ENCODE measurements around the gene FEM1C. TPM values are rescaled to one million over a fixed set of nuclear protein-coding genes. Genes with fewer than 3 reads are reported as not detected.

FEM1C gene
- total RNA-seq, 2 experiments from 2014 or later, result 15.8 to 15.9 TPM

DNA sequence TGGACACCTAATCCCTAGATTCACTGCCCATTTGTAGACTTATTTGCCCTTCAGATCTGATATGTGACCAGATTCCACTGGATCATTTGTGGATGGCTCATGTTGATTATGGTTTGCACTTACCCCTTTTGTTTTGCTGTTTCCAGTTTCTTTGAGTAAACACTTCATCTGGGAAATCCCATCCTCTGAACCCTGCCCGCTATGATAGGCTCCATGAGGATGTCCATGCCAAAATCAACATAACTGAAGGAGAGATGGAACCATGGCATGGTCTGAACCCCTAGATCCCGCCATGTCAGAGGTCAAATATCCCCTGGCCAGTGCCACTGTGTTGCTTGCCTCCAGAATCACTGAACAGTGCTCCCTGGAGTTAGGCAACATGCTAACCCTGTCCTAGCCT is 11.7 kb upstream of the FEM1C start:
- H3K4me3 Mint-ChIP-seq, result no peak overlapping the region
- no peaks in the 10 kb centered on the region for H3K36me3 Mint-ChIP-seq (ENCODE audit: low read depth)
- ChIA-PET CTCF (no interaction called here), POLR2A (no interaction called here)
- ATAC-seq (no peak), DNase-seq (no peak)
- no peaks in the 10 kb centered on the region for H3K9me3 Mint-ChIP-seq (ENCODE audit: low read depth)
- H3K27ac Mint-ChIP-seq, result no peak overlapping the region
- peaks cover 3% of the 10 kb centered on the region for H3K27me3 Mint-ChIP-seq
- peaks cover 14% of the 10 kb centered on the region for H3K4me1 Mint-ChIP-seq
- intact Hi-C loops (cut with DNase I, micrococcal nuclease), result no loop called here

DNA sequence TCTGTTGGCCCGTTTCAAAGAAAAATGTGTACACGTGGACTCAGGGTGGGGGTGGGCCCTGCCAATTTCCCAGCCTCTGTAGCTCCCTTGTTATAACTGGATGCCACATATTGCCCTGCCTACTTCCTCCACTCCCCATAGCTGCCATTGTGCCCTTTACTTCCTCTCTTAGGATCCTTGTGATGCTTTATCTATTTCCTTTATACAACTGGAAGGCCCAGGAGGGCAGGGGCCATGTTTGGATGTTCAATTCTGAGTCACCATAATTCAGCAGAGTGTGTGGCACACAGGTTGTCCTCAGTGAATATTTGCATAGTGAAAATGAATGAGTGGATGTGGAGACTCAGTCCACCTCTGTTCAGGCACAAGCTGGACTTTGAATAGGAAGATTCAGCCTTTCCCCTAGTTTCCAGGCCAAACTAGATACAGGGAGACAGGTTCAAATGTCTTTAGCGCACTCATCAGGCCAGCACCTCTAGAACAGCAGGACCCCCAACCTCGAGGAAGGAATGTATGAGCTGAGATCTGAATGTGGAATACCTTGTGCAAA is 10.6 kb upstream of the FEM1C start:
- intact Hi-C loops (cut with DNase I, micrococcal nuclease), result no loop called here
- no peak overlapping the region for H3K27ac Mint-ChIP-seq
- ChIA-PET CTCF (interaction anchor here (1.1 kb wide), 1 partner anchor 37 kb away, joined by 3 read pairs; no protein-coding TSS in a partner anchor), POLR2A (interaction anchor here (0.8 kb wide), 1 partner anchor 97 kb away, joined by 3 read pairs; no protein-coding TSS in a partner anchor)
- H3K27me3 Mint-ChIP-seq, result no peaks in the 10 kb centered on the region
- ATAC-seq (no peak), DNase-seq (no peak)
- H3K4me1 Mint-ChIP-seq, result peaks cover 14% of the 10 kb centered on the region
- H3K9me3 Mint-ChIP-seq (ENCODE audit: low read depth), result no peaks in the 10 kb centered on the region
- H3K4me3 Mint-ChIP-seq, result no peak overlapping the region
- no peaks in the 10 kb centered on the region for H3K36me3 Mint-ChIP-seq (ENCODE audit: low read depth)

DNA sequence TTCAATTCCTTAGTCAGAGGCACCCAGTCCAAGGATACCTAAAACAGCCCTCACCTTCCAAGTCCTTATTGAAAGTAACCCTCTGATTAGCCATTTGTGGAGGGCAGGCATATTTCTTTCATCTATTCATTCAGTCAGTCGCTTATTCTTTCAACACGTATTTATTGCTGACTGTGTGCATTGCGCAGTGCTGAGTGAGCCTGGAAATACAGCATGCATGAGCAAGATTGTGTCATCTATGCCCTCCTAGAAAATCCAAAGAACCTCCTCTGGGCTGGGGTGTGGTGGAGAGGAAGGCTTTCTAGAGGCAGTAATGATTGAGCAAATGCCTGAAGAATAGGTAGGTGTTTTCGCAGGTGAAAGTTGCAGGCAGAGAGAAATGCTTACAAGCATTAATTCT is 8.5 kb upstream of the FEM1C start:
- H3K36me3 Mint-ChIP-seq (ENCODE audit: low read depth), result no peaks in the 10 kb centered on the region
- H3K27me3 Mint-ChIP-seq, result no peaks in the 10 kb centered on the region
- ChIA-PET CTCF (no interaction called here), POLR2A (no interaction called here)
- no peaks in the 10 kb centered on the region for H3K9me3 Mint-ChIP-seq (ENCODE audit: low read depth)
- no peak overlapping the region for H3K27ac Mint-ChIP-seq
- H3K4me1 Mint-ChIP-seq, result peaks cover 16% of the 10 kb centered on the region
- intact Hi-C loops (cut with DNase I, micrococcal nuclease), result no loop called here
- DNase-seq (no peak), ATAC-seq (no peak)
- H3K4me3 Mint-ChIP-seq, result no peak overlapping the region

DNA sequence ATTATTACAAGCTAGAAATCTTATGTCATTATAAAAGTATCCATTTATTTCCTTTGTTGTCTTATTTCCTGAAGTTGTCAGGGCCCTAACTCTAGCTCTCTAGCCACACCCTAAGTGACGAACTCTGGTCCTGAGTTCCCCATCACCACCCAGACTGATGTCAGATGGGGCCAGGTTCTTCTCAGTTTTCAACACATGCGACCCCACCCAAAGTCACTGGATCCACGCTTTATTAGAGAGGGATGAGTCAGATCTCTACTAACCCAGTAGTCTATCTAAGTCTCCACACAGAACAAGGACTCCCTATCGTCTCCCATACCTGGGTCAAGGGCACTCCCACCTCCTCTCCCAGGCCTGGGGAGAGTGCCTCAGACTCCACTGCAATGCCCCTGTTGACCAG is 6.8 kb upstream of the FEM1C start:
- ChIA-PET POLR2A (no interaction called here), CTCF (interaction anchor here (0.6 to 1.0 kb wide), 5 partner anchors 29 to 1348 kb away, joined by 3 to 4 read pairs (median 3); no protein-coding TSS in a partner anchor)
- Mint-ChIP-seq H3K4me3 (no peak overlapping the region), H3K36me3 (ENCODE audit: low read depth) (no peaks in the 10 kb centered on the region), H3K4me1 (peaks cover 2% of the 10 kb centered on the region), H3K27ac (no peak overlapping the region), H3K9me3 (ENCODE audit: low read depth) (peaks cover 2% of the 10 kb centered on the region), H3K27me3 (no peaks in the 10 kb centered on the region)
- intact Hi-C loops (cut with DNase I, micrococcal nuclease), result no loop called here
- DNase-seq (no peak), ATAC-seq (no peak)

DNA sequence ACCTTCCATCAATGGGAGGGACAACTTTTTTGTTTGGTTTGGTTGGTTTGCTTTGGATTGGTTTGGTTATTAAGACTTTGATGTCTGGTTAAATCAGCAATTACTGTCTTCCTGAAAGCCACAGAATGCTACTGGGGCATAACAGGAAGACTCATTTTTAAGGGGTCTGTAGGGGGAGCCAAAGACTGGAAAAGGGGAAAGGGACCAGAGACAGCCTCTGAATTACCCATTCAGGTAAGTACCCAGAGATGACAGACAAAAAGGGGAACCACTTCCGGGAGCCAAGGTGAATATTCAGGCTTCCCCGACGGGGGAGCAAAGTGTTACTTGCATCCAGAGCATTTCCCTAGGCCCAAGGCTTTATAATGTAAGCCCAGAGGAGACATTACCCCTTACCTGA is 4.6 kb upstream of the FEM1C start:
- CTCF ChIA-PET, result no interaction called here
- intact Hi-C loops (cut with DNase I, micrococcal nuclease), result no loop called here
- no peak for DNase-seq
- Mint-ChIP-seq H3K4me1 (peaks cover 9% of the 10 kb centered on the region), H3K27ac (no peak overlapping the region), H3K36me3 (ENCODE audit: low read depth) (peaks cover 12% of the 10 kb centered on the region), H3K9me3 (ENCODE audit: low read depth) (peaks cover 11% of the 10 kb centered on the region), H3K4me3 (no peak overlapping the region), H3K27me3 (no peaks in the 10 kb centered on the region)
- ATAC-seq, result no peak
- POLR2A ChIA-PET, result no interaction called here

DNA sequence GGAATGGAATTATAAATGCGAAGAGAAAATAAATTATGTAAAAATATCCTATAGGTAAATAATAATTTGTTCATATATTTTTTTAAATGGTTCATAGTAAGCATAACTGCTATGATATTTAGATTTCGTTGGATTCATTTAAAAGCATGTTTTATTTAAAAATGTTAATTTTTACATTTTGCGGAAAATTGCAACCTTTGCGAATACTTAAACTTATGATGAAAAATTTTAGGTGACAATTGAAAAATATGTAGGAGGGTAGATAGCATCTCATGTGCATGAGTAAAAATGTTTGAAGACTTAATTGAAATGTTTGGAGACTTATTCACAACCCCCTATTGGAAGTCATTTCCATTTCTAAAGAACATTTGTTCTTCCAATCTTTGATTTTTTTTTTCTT is 4.1 kb upstream of the FEM1C start:
- Mint-ChIP-seq H3K9me3 (ENCODE audit: low read depth) (peaks cover 11% of the 10 kb centered on the region), H3K27me3 (no peaks in the 10 kb centered on the region), H3K27ac (no peak overlapping the region), H3K36me3 (ENCODE audit: low read depth) (peaks cover 16% of the 10 kb centered on the region), H3K4me1 (peaks cover 9% of the 10 kb centered on the region), H3K4me3 (no peak overlapping the region)
- no peak for ATAC-seq
- ChIA-PET CTCF (no interaction called here), POLR2A (no interaction called here)
- DNase-seq, result no peak
- intact Hi-C loops (cut with DNase I, micrococcal nuclease), result no loop called here

DNA sequence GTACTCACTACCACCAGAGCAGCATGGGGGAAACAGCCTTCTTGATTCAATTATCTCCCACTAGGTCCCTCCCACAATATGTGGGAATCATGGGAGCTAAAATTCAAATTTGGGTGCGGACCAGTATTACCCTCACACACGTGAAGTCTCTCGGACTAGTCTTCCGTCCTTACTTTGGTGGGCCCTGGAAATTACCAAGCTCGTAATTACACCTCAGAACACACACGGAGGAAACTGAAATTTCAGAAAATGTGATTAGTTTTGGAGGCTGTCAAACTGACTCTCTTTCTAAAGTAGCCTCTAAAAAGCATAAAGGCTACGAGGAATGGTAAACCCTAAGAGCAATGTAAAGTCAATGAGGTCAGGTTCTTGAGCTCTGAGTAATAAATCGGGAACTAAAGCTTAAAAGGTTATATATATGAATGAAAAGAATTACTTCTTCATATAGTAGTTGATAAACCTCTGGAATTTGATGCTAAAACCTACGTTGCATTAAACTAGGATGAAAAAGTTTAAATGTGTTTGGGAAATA is 842 bp upstream of the FEM1C start:
- Mint-ChIP-seq H3K36me3 (ENCODE audit: low read depth) (peaks cover 43% of the 10 kb centered on the region), H3K27ac (peak overlapping the region; percentile 97), H3K9me3 (ENCODE audit: low read depth) (peaks cover 11% of the 10 kb centered on the region), H3K4me3 (peak overlapping the region; percentile 96), H3K4me1 (peaks cover 33% of the 10 kb centered on the region), H3K27me3 (no peaks in the 10 kb centered on the region)
- CTCF ChIA-PET, result interaction anchor here (0.6 to 1.5 kb wide), 5 partner anchors 9 to 238 kb away, joined by 3 to 5 read pairs (median 3); no protein-coding TSS in a partner anchor
- POLR2A ChIA-PET, result interaction anchor here (1.2 to 1.6 kb wide), 2 partner anchors 24 to 283 kb away, joined by 4 read pairs; partner anchors contain the start of gene PGGT1B
- DNase-seq, result no peak
- intact Hi-C loops (cut with DNase I, micrococcal nuclease), result loop anchor here in 1 of 2 experiments (2.0 kb wide), 4 partner anchors 81 to 375 kb away; partner anchors contain the start of genes AP3S1, ATG12 and TMED7
- no peak for ATAC-seq

DNA sequence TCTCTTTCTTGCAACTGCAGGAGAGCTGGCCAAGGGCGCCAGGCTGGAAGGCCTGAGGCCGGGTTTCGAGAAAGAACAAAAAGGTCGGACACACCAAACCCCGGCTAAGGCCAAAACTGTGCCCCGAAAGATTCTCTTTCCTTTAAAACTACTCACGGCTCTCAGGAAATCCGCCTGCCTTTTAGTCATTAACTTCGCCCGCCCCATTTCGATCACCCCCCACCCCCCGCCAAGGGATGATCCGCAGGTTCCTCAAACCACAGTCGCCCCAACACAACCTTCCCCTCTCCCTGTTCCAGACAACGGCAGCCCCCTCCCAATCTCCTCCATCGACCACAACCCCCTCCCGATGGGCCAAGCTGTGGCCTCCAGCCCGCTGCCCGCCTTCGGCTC is 536 bp downstream of the FEM1C start:
- H3K4me3 Mint-ChIP-seq, result peak overlapping the region; percentile 96
- DNase-seq, result peak; percentile 76
- peaks cover 56% of the 10 kb centered on the region for H3K36me3 Mint-ChIP-seq (ENCODE audit: low read depth)
- H3K27me3 Mint-ChIP-seq, result no peaks in the 10 kb centered on the region
- ATAC-seq, result peak; percentile 34
- ChIA-PET POLR2A (interaction anchor here (1.2 to 1.7 kb wide), 4 partner anchors 10 to 282 kb away, joined by 4 to 7 read pairs (median 5); partner anchors contain the start of genes PGGT1B and TMED7), CTCF (interaction anchor here (0.8 to 1.6 kb wide), 7 partner anchors 24 to 235 kb away, joined by 3 to 5 read pairs (median 3); no protein-coding TSS in a partner anchor)
- peaks cover 46% of the 10 kb centered on the region for H3K4me1 Mint-ChIP-seq
- H3K9me3 Mint-ChIP-seq (ENCODE audit: low read depth), result peaks cover 11% of the 10 kb centered on the region
- peak overlapping the region; percentile 96 for H3K27ac Mint-ChIP-seq
- intact Hi-C loops (cut with DNase I, micrococcal nuclease), result loop anchor here (1.0 to 2.0 kb wide), 11 partner anchors 58 to 540 kb away; partner anchors contain the start of genes AP3S1 (in 2 of the 2), ATG12 (in 2 of the 2), CCDC112 (in 2 of the 2) and TICAM2 (in 1 of the 2)

DNA sequence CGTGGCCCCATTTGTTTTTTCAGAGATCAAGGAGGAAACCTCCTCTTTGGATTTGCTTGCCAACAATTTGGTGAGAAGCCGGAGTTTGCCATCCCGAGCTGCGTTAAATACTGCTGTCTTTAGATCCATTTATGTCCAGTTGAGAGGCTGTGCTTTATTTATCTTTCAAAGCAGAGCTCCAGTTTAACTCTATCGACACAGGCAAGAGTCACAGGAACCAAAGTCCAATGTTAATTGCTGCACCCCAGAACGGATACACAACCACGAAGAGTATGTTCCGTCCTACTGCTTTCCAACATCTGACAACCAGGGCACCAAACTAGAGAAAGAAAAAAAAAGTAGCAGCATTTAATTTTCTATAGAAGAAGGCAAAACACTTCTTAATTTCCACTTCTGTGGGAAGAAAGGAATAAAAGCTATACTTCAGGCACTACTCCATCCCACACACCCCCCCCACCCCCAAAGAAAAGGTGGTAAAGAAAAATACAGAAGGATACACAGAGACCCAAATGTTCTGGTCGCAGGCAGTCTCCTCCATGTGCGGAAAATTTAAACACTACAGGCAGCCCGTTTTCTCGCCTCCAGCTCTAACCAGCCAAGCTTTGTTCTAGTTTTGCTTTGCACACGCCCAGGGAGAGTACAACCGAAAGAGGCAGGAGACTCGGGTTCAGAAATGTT is 1.1 kb downstream of the FEM1C start:
- CTCF ChIA-PET, result interaction anchor here (0.5 to 1.6 kb wide), 11 partner anchors 24 to 296 kb away, joined by 3 to 5 read pairs (median 3); no protein-coding TSS in a partner anchor
- peak; percentile 33 for ATAC-seq

DNA sequence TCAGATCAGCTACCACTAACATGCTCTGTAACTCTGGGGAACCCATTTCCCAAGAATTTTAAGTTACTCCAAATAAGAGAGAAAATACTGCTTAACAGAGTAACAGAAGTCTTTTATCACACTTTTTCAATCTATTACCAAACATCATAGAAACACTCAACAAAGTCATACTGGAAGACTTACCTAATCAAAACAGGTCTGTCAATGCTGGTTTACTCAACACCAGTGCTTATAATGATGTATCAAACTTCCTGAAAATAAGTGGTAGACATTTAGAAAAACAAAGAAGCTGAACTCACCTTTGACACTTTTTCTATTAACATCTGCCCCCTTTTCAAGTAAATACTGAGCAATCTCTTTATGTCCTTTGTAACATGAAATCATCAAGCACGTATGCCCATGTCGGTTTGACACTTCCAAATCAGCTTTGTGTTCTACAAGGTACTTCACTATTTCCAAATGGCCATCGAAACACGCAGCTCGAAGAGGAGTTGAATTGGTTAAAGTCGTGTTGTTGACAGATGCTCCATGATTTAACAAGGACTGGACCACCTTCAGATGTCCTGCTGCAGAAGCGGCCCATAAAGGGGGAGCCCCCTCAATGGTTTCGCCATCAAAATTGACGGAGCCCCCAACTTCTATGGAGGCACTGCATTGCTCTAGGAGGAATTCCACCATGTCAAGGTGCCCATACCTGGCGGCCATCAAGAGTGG is 1.8 kb downstream of the FEM1C start:
- Mint-ChIP-seq H3K9me3 (ENCODE audit: low read depth) (peaks cover 11% of the 10 kb centered on the region), H3K36me3 (ENCODE audit: low read depth) (peaks cover 67% of the 10 kb centered on the region), H3K4me1 (peaks cover 56% of the 10 kb centered on the region), H3K4me3 (peak overlapping the region; percentile 96), H3K27me3 (no peaks in the 10 kb centered on the region), H3K27ac (peak overlapping the region; percentile 96)
- DNase-seq (no peak), ATAC-seq (no peak)
- POLR2A ChIA-PET, result interaction anchor here (0.5 to 1.2 kb wide), 2 partner anchors 82 to 316 kb away, joined by 5 to 7 read pairs; partner anchors contain the start of gene TMED7
- intact Hi-C loops (cut with DNase I, micrococcal nuclease), result no loop called here
- CTCF ChIA-PET, result interaction anchor here (0.5 to 1.6 kb wide), 7 partner anchors 30 to 297 kb away, joined by 3 to 5 read pairs (median 3); no protein-coding TSS in a partner anchor

More for the DNA sequence above, 1.1 kb downstream of the FEM1C start:
- POLR2A ChIA-PET, result interaction anchor here (0.5 to 1.7 kb wide), 3 partner anchors 9 to 316 kb away, joined by 5 to 7 read pairs (median 6); partner anchors contain the start of gene TMED7
- intact Hi-C loops (cut with DNase I, micrococcal nuclease), result loop anchor here (1.0 to 2.0 kb wide), 11 partner anchors 59 to 541 kb away; partner anchors contain the start of genes AP3S1 (in 2 of the 2), ATG12 (in 2 of the 2), CCDC112 (in 2 of the 2) and TICAM2 (in 1 of the 2)
- peaks cover 51% of the 10 kb centered on the region for H3K4me1 Mint-ChIP-seq
- H3K36me3 Mint-ChIP-seq (ENCODE audit: low read depth), result peaks cover 62% of the 10 kb centered on the region
- peak; percentile 71 for DNase-seq
- peak overlapping the region; percentile 96 for H3K4me3 Mint-ChIP-seq
- H3K27ac Mint-ChIP-seq, result peak overlapping the region; percentile 96
- no peaks in the 10 kb centered on the region for H3K27me3 Mint-ChIP-seq
- H3K9me3 Mint-ChIP-seq (ENCODE audit: low read depth), result peaks cover 11% of the 10 kb centered on the region

DNA sequence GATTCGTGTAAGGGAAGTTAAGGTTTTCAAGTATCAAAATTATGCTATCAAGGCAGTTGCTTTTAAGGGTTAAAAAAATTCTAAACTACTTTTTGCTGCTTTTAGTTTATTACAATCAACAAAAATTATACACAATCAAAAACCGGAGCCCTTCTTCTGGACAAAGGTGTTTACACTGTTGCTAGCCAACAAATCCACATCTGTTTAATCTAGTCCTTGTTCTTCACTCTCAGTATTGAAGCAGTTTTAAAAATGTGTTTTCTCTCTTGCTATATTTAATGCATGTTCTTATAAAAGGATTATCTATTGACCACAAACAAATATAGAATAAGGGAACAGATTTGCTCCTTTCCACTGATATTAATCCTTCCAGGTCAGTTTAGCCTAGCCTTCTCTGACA is 2.5 kb downstream of the FEM1C start:
- peak overlapping the region; percentile 96 for H3K27ac Mint-ChIP-seq
- intact Hi-C loops (cut with DNase I, micrococcal nuclease), result no loop called here
- peaks cover 74% of the 10 kb centered on the region for H3K36me3 Mint-ChIP-seq (ENCODE audit: low read depth)
- H3K4me3 Mint-ChIP-seq, result peak overlapping the region; percentile 96
- H3K27me3 Mint-ChIP-seq, result no peaks in the 10 kb centered on the region
- ChIA-PET CTCF (interaction anchor here (0.6 kb wide), 1 partner anchor 58 kb away, joined by 3 read pairs; no protein-coding TSS in a partner anchor), POLR2A (no interaction called here)
- peaks cover 62% of the 10 kb centered on the region for H3K4me1 Mint-ChIP-seq
- no peak for DNase-seq
- peaks cover 11% of the 10 kb centered on the region for H3K9me3 Mint-ChIP-seq (ENCODE audit: low read depth)
- ATAC-seq, result no peak

All from activated CD4-positive, alpha-beta T cell treated with anti-CD3 and anti-CD28 coated beads for 36 hours (primary cell).